HEK293 (cell line): Measurements from ENCODE around the gene LRFN2.

Experiments
- CTCF ChIA-PET: fragments of 350-600 bp; formaldehyde crosslinking; extraction: SDS; loops from one replicate; lab custom pipeline; 2021; ENCODE audit warnings: antibody characterized with exemption; lab: Yijun Ruan, JAX
- POLR2A ChIA-PET: fragments of 300-600 bp; formaldehyde crosslinking; extraction: SDS; loops from one replicate; lab custom pipeline; 2020; ENCODE audit warnings: antibody characterized with exemption, inconsistent platforms; lab: Yijun Ruan, JAX
- H3K27ac ChIP-seq: fragments of 200-500 bp; sonication (Bioruptor generic); 2 replicates; pipeline ENCODE4 v1.5.1; 2014; ENCODE audit warnings: low read depth, low read length, control low read depth, inconsistent platforms; ENCODE audit errors: extremely low read depth
- H3K36me3 ChIP-seq, 2 experiments: fragments of 200-500 bp in 1 of 2; sonication (Bioruptor generic) in 1 of 2; 1 replicate in 1 of 2; 2 replicates in 1 of 2; pipeline ENCODE4 v1.5.1; 2014 to 2017; ENCODE audit warnings: inconsistent platforms in 2 of 2, low read length in 2 of 2; ENCODE audit not compliant: control insufficient read depth in 2 of 2, insufficient read depth in 1 of 2
- H3K4me1 ChIP-seq: fragments of 200-500 bp; sonication (Bioruptor generic); 2 replicates; pipeline ENCODE4 v1.5.1; 2014; ENCODE audit warnings: mild to moderate bottlenecking, low read length, inconsistent platforms; ENCODE audit not compliant: control insufficient read depth, insufficient read depth
- H3K4me3 ChIP-seq: 2 replicates; pipeline ENCODE4 v1.5.1; 2011; ENCODE audit warnings: low read depth, mild to moderate bottlenecking, control low read depth, low read length, moderate library complexity
- H3K9me3 ChIP-seq: fragments of 200-500 bp; sonication (Bioruptor generic); 2 replicates; pipeline ENCODE4 v1.5.1; 2014; ENCODE audit warnings: low read depth, low read length, inconsistent platforms; ENCODE audit not compliant: control insufficient read depth, insufficient read depth
- GFI1B ChIP-seq: fragments of 450-650 bp; formaldehyde crosslinking; IDR thresholded peaks from 2 replicates; pipeline ENCODE4 v1.5.1; 2016; ENCODE audit warnings: missing biosample characterization, missing genetic modification characterization
- HOXC10 ChIP-seq: sonication (generic); formaldehyde crosslinking; IDR thresholded peaks from 2 replicates; pipeline ENCODE4 v1.8.1; 2023; ENCODE audit warnings: mild to moderate bottlenecking, missing genetic modification reagents
- KLF7 ChIP-seq: fragments of 450-650 bp; formaldehyde crosslinking; IDR thresholded peaks from 2 replicates; pipeline ENCODE4 v1.5.1; 2016; ENCODE audit warnings: missing biosample characterization, missing genetic modification characterization, borderline replicate concordance
- OVOL3 ChIP-seq: fragments of 450-650 bp; formaldehyde crosslinking; IDR thresholded peaks from 2 replicates; pipeline ENCODE4 v1.5.1; 2016; ENCODE audit warnings: missing biosample characterization, missing genetic modification characterization
- TCF7L2 ChIP-seq: IDR thresholded peaks from 2 replicates; pipeline ENCODE4 v1.6.1; 2011; ENCODE audit warnings: low read depth, mild to moderate bottlenecking, inconsistent platforms, low read length, moderate library complexity, borderline replicate concordance
- ZNF132 ChIP-seq: fragments of 450-650 bp; formaldehyde crosslinking; IDR thresholded peaks from 2 replicates; pipeline ENCODE4 v1.5.1; 2017; ENCODE audit warnings: missing biosample characterization, missing genetic modification characterization, borderline replicate concordance
- ZNF501 ChIP-seq: fragments of 450-650 bp; formaldehyde crosslinking; IDR thresholded peaks from 2 replicates; pipeline ENCODE4 v1.5.1; 2016; ENCODE audit warnings: missing biosample characterization, missing genetic modification characterization
- ZNF548 ChIP-seq: fragments of 450-650 bp; formaldehyde crosslinking; IDR thresholded peaks from 2 replicates; pipeline ENCODE4 v1.5.1; 2016; ENCODE audit warnings: missing biosample characterization, missing genetic modification characterization
- ZNF660 ChIP-seq: fragments of 450-650 bp; IDR thresholded peaks from 2 replicates; pipeline ENCODE4 v1.5.1; 2018; ENCODE audit warnings: missing biosample characterization, mild to moderate bottlenecking, missing genetic modification characterization
- ZNF747 ChIP-seq: fragments of 450-650 bp; formaldehyde crosslinking; IDR thresholded peaks from 2 replicates; pipeline ENCODE4 v1.5.1; 2016; ENCODE audit warnings: missing biosample characterization, missing genetic modification characterization
- ZNF76 ChIP-seq: fragments of 450-650 bp; formaldehyde crosslinking; IDR thresholded peaks from 2 replicates; pipeline ENCODE4; 2016; ENCODE audit warnings: low read depth, missing biosample characterization, missing genetic modification characterization, borderline replicate concordance
- ZNF768 ChIP-seq: fragments of 450-650 bp; formaldehyde crosslinking; IDR thresholded peaks from 2 replicates; pipeline ENCODE4 v1.5.1; 2018; ENCODE audit warnings: missing biosample characterization, mild to moderate bottlenecking, missing genetic modification characterization
- ZNF777 ChIP-seq: fragments of 450-650 bp; formaldehyde crosslinking; IDR thresholded peaks from 2 replicates; pipeline ENCODE4 v1.5.1; 2017; ENCODE audit warnings: missing biosample characterization, missing genetic modification characterization, borderline replicate concordance
- ZNF785 ChIP-seq: fragments of 450-650 bp; formaldehyde crosslinking; IDR thresholded peaks from 2 replicates; pipeline ENCODE4 v1.5.1; 2016; ENCODE audit warnings: missing biosample characterization, missing genetic modification characterization
- ZNF837 ChIP-seq: fragments of 450-650 bp; formaldehyde crosslinking; IDR thresholded peaks from 2 replicates; pipeline ENCODE4 v1.5.1; 2016; ENCODE audit warnings: missing biosample characterization, missing genetic modification characterization
- TF ChIP-seq, protein P1 (sequence below): fragments of 450-650 bp; formaldehyde crosslinking; IDR thresholded peaks from 2 replicates; pipeline ENCODE4 v1.5.1; 2017; ENCODE audit warnings: missing biosample characterization, missing genetic modification characterization
- TF ChIP-seq, protein P2 (sequence below): fragments of 450-650 bp; formaldehyde crosslinking; IDR thresholded peaks from 2 replicates; pipeline ENCODE4 v1.5.1; 2016; ENCODE audit warnings: missing biosample characterization, missing genetic modification characterization
- TF ChIP-seq, protein P3 (sequence below): fragments of 450-650 bp; formaldehyde crosslinking; IDR thresholded peaks from 2 replicates; pipeline ENCODE4 v1.5.0; 2017; ENCODE audit warnings: missing biosample characterization, missing genetic modification characterization, borderline replicate concordance
- TF ChIP-seq, protein P4 (sequence below): fragments of 450-650 bp; formaldehyde crosslinking; IDR thresholded peaks from 2 replicates; pipeline ENCODE4 v1.5.1; 2016; ENCODE audit warnings: missing biosample characterization, missing genetic modification characterization
- TF ChIP-seq, protein P5 (sequence below): fragments of 450-650 bp; formaldehyde crosslinking; IDR thresholded peaks from 2 replicates; pipeline ENCODE4 v1.5.1; 2016; ENCODE audit warnings: missing biosample characterization, missing genetic modification characterization

The LRFN2 gene

DNA sequence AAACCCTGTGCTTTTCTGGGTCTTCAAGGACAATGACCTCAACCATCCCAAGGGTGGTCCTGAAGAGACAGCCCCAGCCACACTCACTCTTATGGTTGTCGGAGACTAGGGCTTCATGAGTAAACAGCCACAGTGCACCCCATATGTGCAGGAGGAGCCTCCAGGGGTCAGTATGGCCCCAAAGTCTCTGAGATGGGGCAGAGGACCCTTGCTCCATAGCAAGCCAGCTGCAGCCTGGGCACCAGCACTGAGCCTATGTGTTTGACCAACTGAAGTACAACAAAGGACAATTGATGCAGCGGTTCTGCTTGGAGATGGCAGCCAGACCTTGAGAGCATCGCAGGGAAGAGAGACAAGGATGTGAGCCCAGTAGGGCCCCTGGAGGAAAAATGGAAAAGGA is 112.2 kb downstream of the LRFN2 start:
- ChIA-PET POLR2A (no interaction called here), CTCF (interaction anchor here (1.0 kb wide), 1 partner anchor 11 kb away, joined by 5 read pairs; no protein-coding TSS in a partner anchor)
- TF ChIP-seq ZNF132 (tag by site-specific recombination): no peak
- TF ChIP-seq ZNF777 (tag by site-specific recombination): no peak
- no peak for TF ChIP-seq ZNF660 (tag by site-specific recombination)
- TF ChIP-seq KLF7: no peak
- TF ChIP-seq ZNF548 (tag by site-specific recombination): no peak
- TF ChIP-seq HOXC10: no peak
- TF ChIP-seq GFI1B (tag by site-specific recombination): no peak
- TF ChIP-seq ZNF501 (tag by site-specific recombination): no peak
- TF ChIP-seq TCF7L2: no peak
- no peak for TF ChIP-seq ZNF837 (tag by site-specific recombination)
- TF ChIP-seq, protein P1, sequence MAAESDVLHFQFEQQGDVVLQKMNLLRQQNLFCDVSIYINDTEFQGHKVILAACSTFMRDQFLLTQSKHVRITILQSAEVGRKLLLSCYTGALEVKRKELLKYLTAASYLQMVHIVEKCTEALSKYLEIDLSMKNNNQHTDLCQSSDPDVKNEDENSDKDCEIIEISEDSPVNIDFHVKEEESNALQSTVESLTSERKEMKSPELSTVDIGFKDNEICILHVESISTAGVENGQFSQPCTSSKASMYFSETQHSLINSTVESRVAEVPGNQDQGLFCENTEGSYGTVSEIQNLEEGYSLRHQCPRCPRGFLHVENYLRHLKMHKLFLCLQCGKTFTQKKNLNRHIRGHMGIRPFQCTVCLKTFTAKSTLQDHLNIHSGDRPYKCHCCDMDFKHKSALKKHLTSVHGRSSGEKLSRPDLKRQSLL (tag by site-specific recombination): no peak
- TF ChIP-seq, protein P2, sequence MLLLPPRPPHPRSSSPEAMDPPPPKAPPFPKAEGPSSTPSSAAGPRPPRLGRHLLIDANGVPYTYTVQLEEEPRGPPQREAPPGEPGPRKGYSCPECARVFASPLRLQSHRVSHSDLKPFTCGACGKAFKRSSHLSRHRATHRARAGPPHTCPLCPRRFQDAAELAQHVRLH (tag by site-specific recombination): no peak
- TF ChIP-seq, protein P3, sequence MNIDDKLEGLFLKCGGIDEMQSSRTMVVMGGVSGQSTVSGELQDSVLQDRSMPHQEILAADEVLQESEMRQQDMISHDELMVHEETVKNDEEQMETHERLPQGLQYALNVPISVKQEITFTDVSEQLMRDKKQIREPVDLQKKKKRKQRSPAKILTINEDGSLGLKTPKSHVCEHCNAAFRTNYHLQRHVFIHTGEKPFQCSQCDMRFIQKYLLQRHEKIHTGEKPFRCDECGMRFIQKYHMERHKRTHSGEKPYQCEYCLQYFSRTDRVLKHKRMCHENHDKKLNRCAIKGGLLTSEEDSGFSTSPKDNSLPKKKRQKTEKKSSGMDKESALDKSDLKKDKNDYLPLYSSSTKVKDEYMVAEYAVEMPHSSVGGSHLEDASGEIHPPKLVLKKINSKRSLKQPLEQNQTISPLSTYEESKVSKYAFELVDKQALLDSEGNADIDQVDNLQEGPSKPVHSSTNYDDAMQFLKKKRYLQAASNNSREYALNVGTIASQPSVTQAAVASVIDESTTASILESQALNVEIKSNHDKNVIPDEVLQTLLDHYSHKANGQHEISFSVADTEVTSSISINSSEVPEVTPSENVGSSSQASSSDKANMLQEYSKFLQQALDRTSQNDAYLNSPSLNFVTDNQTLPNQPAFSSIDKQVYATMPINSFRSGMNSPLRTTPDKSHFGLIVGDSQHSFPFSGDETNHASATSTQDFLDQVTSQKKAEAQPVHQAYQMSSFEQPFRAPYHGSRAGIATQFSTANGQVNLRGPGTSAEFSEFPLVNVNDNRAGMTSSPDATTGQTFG: no peak
- no peak for TF ChIP-seq ZNF747 (tag by site-specific recombination)
- TF ChIP-seq, protein P4, sequence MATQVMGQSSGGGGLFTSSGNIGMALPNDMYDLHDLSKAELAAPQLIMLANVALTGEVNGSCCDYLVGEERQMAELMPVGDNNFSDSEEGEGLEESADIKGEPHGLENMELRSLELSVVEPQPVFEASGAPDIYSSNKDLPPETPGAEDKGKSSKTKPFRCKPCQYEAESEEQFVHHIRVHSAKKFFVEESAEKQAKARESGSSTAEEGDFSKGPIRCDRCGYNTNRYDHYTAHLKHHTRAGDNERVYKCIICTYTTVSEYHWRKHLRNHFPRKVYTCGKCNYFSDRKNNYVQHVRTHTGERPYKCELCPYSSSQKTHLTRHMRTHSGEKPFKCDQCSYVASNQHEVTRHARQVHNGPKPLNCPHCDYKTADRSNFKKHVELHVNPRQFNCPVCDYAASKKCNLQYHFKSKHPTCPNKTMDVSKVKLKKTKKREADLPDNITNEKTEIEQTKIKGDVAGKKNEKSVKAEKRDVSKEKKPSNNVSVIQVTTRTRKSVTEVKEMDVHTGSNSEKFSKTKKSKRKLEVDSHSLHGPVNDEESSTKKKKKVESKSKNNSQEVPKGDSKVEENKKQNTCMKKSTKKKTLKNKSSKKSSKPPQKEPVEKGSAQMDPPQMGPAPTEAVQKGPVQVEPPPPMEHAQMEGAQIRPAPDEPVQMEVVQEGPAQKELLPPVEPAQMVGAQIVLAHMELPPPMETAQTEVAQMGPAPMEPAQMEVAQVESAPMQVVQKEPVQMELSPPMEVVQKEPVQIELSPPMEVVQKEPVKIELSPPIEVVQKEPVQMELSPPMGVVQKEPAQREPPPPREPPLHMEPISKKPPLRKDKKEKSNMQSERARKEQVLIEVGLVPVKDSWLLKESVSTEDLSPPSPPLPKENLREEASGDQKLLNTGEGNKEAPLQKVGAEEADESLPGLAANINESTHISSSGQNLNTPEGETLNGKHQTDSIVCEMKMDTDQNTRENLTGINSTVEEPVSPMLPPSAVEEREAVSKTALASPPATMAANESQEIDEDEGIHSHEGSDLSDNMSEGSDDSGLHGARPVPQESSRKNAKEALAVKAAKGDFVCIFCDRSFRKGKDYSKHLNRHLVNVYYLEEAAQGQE (tag by site-specific recombination): no peak
- no peak for TF ChIP-seq ZNF768 (tag by site-specific recombination)
- TF ChIP-seq, protein P5, sequence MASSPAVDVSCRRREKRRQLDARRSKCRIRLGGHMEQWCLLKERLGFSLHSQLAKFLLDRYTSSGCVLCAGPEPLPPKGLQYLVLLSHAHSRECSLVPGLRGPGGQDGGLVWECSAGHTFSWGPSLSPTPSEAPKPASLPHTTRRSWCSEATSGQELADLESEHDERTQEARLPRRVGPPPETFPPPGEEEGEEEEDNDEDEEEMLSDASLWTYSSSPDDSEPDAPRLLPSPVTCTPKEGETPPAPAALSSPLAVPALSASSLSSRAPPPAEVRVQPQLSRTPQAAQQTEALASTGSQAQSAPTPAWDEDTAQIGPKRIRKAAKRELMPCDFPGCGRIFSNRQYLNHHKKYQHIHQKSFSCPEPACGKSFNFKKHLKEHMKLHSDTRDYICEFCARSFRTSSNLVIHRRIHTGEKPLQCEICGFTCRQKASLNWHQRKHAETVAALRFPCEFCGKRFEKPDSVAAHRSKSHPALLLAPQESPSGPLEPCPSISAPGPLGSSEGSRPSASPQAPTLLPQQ (tag by site-specific recombination): no peak
- TF ChIP-seq OVOL3 (tag by site-specific recombination): no peak
- no peak for TF ChIP-seq ZNF76
- TF ChIP-seq ZNF785: no peak
- Histone ChIP-seq H3K4me3 (no peak overlapping the region), H3K27ac (no peak overlapping the region), H3K9me3 (no peaks in the 10 kb centered on the region), H3K36me3 (no peaks in the 10 kb centered on the region), H3K4me1 (no peaks in the 10 kb centered on the region)
